Measurements from ENCODE around the gene FAM120A. TPM values are rescaled to one million over a fixed set of nuclear protein-coding genes. Genes with fewer than 3 reads are reported as not detected.
A peak's percentile ranks its signal among the peaks of the same experiment; 100 is the strongest.

FAM120A gene
- total RNA-seq, 1 donor from 2014 or later = 107 TPM

- Mint-ChIP-seq H3K9me3 (no peaks in the 10 kb centered on the region), H3K36me3 (ENCODE audit: low read depth) (peaks cover 5% of the 10 kb centered on the region), H3K27me3 (no peaks in the 10 kb centered on the region), H3K4me3 (peak overlapping the region; percentile 0), H3K27ac (no peak overlapping the region), H3K4me1 (peaks cover 68% of the 10 kb centered on the region)
- DNase-seq = no peak
- TF ChIP-seq CTCF (IDR thresholded peaks at IDR 0.05) = no peak
- ChIA-PET POLR2A (no interaction called here), CTCF (interaction anchor here (1.3 kb wide), 1 partner anchor 33 kb away, joined by 3 read pairs; no protein-coding TSS in a partner anchor)
- intact Hi-C loops (cut with micrococcal nuclease) = no loop called here
- ATAC-seq (ENCODE audit: low read depth) = no peak
These were observed 148.3 kb downstream of the FAM120A start for GRCh38 chr9:93599571-93600403.

DNA sequence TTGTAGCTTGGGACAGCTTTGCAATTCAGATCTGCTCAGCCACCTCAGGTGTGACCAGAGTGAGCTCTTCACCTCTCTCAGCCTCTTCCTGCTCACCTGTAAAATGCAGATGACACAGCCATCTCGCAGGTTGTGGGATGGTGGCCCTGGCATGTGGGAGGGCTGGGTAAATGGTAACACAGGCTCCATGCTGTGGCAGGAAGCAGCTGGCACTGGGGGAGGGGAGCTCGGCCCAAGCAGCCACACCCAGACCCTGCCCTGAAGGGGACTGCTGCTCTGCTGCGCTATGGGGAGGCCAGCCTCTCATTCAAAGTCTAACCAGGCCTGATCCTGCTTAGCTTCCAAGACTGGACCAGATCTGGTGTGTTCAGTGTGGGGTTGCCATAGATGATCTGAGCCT lies 149.0 kb downstream of the FAM120A start:
- ChIA-PET POLR2A (no interaction called here), CTCF (interaction anchor here (1.3 kb wide), 1 partner anchor 34 kb away, joined by 3 read pairs; no protein-coding TSS in a partner anchor)
- Mint-ChIP-seq H3K27ac (no peak overlapping the region), H3K4me3 (no peak overlapping the region), H3K4me1 (peaks cover 67% of the 10 kb centered on the region), H3K27me3 (no peaks in the 10 kb centered on the region), H3K36me3 (ENCODE audit: low read depth) (peaks cover 7% of the 10 kb centered on the region), H3K9me3 (peaks cover 3% of the 10 kb centered on the region)
- no peak for TF ChIP-seq CTCF (IDR thresholded peaks at IDR 0.05)
- intact Hi-C loops (cut with micrococcal nuclease) = no loop called here
- ATAC-seq (ENCODE audit: low read depth) (peak; percentile 69), DNase-seq (no peak)

DNA sequence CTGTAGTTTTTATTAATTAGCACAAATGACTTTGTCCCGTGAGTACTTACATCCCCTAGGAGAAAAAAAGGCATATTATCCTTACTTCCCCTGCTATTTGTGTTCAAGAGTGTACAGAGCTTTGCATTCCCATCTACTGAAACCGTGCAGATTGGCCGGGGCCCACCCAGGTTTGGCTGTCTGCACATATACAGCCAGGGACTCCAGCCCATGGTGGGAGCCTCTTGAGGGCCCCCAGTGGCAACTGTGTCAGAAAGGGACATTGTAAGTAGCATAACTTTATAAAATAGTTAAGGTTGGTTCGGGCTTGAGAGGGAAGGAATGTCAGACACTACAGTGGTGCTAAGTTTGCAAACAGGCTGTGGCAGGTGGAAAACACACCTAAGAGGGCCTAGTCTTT lies 149.6 kb downstream of the FAM120A start:
- no peak for DNase-seq
- no peak for TF ChIP-seq CTCF (IDR thresholded peaks at IDR 0.05)
- ChIA-PET CTCF (no interaction called here), POLR2A (no interaction called here)
- intact Hi-C loops (cut with micrococcal nuclease) = no loop called here
- Mint-ChIP-seq H3K4me3 (no peak overlapping the region), H3K9me3 (peaks cover 5% of the 10 kb centered on the region), H3K4me1 (peaks cover 62% of the 10 kb centered on the region), H3K27ac (peak overlapping the region; percentile 43), H3K27me3 (no peaks in the 10 kb centered on the region), H3K36me3 (ENCODE audit: low read depth) (peaks cover 9% of the 10 kb centered on the region)
- ATAC-seq (ENCODE audit: low read depth) = no peak

DNA sequence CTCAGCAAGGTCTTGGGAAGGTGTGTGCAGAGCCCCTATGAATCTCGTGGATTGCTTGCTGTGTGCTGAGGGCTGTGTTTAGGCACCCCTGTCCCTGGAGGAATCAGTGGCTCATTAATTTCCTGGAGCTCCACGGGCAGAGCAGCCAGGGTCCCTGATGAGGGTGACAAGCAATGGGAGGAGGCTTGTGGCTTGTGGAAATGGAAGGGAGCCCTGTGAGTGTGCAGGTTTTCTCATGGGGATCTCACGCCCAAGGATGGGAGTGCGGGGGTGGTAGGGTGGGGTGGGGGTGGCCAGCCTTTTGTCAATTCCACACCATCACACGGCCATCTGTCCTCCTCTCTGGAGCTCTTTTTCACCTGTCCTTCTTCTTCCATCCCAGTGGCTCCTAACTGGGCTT lies 150.2 kb downstream of the FAM120A start:
- Mint-ChIP-seq H3K4me3 (no peak overlapping the region), H3K36me3 (ENCODE audit: low read depth) (peaks cover 12% of the 10 kb centered on the region), H3K27ac (no peak overlapping the region), H3K27me3 (no peaks in the 10 kb centered on the region), H3K9me3 (peaks cover 5% of the 10 kb centered on the region), H3K4me1 (peaks cover 56% of the 10 kb centered on the region)
- POLR2A ChIA-PET = no interaction called here
- ATAC-seq (ENCODE audit: low read depth) = no peak
- no peak for TF ChIP-seq CTCF (IDR thresholded peaks at IDR 0.05)
- DNase-seq = no peak
- CTCF ChIA-PET = no interaction called here
- intact Hi-C loops (cut with micrococcal nuclease) = no loop called here

GRCh38 chr9:93603011-93603410 lies 151.5 kb downstream of the FAM120A start:
- Mint-ChIP-seq H3K4me1 (peaks cover 48% of the 10 kb centered on the region), H3K27me3 (no peaks in the 10 kb centered on the region), H3K9me3 (peaks cover 7% of the 10 kb centered on the region), H3K27ac (no peak overlapping the region), H3K4me3 (no peak overlapping the region), H3K36me3 (ENCODE audit: low read depth) (peaks cover 14% of the 10 kb centered on the region)
- intact Hi-C loops (cut with micrococcal nuclease) = no loop called here
- ChIA-PET POLR2A (no interaction called here), CTCF (no interaction called here)
- DNase-seq = no peak
- no peak for ATAC-seq (ENCODE audit: low read depth)
- TF ChIP-seq CTCF (IDR thresholded peaks at IDR 0.05) = no peak
